Cardiac fibroblast (primary cell): ENCODE data around the gene STRA8.

Experiments
- DNase-seq, 2 donors: peaks; one replicate each; pipeline versions ENCODE4 v3.0.0 to v3.0.0-alpha.2; 2010; ENCODE audit warnings: low read depth in 2 of 2
- H3K4me3 ChIP-seq, 2 donors: replicated peaks in 1 of 2; 1 replicate in 1 of 2; 2 replicates in 1 of 2; pipeline ENCODE4 v1.5.1; 2011; ENCODE audit warnings: low read depth in 2 of 2, low read length in 2 of 2, mild to moderate bottlenecking in 2 of 2, moderate library complexity in 1 of 2
- CTCF ChIP-seq: IDR thresholded peaks from one replicate; pipeline ENCODE4 v1.5.1; 2011; ENCODE audit warnings: low read depth, mild to moderate bottlenecking, low read length, inconsistent platforms

STRA8 gene

GRCh38 chr7:135233570-135233969 lies at the start of gene STRA8:
STRA8 (plus strand) TSS chr7:135233838; CDS start chr7:135240525, 6,687 bp downstream.
- no peak for TF ChIP-seq CTCF
- no peak for DNase-seq
- H3K4me3 ChIP-seq: no peak within 1 kb of the TSS

DNA sequence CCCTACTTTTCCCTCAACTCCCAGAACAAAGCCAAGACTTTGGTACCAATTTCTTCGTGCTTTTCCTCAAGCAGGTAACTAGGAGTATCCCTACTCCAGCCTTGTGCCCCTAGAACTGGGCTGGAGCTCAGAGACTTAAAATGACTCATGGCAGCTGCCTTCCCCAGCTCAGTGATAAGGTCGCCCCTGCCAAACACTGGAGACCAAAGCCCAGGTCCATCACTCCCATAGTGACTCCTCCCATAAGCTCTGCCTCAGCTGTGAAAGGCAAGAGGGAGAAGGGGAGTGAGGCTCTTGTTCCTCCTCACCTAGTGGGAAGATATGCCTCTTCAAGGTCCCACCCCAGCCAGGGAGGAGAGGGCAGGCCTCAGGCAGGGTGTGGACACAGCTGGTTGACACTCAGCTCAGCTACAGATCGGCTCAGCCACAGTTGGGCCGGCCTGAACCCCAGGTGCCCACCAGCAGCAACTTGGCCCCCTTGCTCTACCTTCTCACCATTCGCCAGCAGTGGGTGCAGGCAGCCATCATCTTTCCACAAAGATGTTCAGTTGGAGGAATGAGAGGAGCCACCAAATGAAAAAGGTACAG lies 49.3 kb upstream of the STRA8 start:
- no peak for TF ChIP-seq CTCF
- H3K4me3 ChIP-seq: no peak overlapping the region
- no peak for DNase-seq

DNA sequence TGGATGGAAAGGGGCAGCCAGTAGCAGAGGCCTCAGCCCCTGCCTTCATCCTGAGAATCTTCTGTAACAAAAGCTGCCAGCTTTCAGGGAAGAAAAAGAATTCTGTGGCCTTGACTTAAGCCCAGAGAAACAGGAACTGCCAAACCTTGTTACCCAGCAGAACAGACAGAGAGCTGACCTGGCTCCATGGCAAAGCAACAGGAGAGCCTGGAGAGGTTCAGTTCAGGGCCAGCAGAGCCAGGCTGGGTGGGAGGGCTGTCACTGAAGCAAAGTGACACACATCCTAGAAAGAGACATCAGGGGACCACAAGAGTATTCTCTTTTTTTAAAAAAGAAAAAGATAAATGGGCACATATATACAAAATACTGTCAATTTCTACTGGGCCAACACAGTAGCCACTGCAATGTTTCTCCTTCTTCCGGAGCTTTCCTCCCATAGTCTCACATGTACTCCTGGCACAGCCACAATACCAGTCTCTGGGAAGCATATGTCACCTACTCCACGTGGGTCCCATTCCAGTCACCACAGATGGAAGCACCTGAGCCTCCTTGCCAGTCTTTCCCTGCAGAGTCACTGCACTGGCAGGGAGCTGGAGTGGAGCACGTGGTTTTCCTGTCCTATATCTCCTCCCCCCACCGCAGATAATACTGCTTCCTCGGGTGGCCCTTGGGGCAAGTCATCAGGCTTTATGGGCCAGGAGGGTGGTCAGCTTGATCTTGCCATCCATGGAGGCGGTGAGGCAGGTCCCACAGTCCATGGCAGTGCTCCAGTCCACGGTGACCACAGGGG lies 48.0 kb upstream of the STRA8 start:
- no peak for TF ChIP-seq CTCF

GRCh38 chr7:135186261-135186540 lies 47.4 kb upstream of the STRA8 start:
- H3K4me3 ChIP-seq: no peak overlapping the region
- TF ChIP-seq CTCF: no peak
- DNase-seq: no peak

More for the DNA sequence above, 48.0 kb upstream of the STRA8 start:
- no peak for DNase-seq
- H3K4me3 ChIP-seq: no peak overlapping the region

GRCh38 chr7:135186841-135187253 lies 46.8 kb upstream of the STRA8 start:
- H3K4me3 ChIP-seq: no peak overlapping the region
- no peak for DNase-seq
- TF ChIP-seq CTCF: no peak

DNA sequence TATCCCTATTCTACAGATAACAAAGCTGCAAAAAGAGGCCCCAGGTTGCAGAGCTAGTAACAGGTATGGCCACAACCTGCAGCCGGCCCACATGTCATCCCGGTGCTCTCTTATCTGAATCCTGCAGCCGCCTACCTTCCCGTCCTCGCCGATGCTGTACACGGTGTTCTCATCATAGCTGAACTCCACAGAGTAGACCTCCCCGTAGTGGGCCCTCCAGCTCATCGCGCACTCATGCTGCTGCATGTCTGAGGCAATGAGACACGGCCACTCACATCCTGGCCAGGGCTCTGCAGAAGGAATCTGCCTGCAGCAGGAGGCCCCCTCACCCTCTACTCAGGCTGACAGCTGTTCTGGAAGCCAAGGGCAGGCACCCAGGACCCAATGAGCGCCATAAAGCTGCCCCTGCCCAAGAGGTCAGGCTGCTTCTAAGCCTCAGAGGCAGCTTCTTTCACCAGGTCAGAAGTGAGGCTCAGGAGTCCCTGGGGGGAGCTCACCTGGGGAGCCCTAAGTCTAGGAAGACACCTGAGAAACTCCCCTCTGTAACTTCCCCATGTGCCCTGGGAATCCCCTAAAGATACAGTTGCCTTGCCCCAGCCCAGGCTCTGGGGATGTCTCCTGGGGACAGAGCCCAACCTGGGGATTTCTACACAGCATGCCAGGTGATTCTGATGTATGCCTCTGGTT lies 45.2 kb upstream of the STRA8 start:
- H3K4me3 ChIP-seq: no peak overlapping the region
- no peak for TF ChIP-seq CTCF
- peak in 1 of 2 donors; percentile 30 for DNase-seq
